Body of pancreas (tissue), 4 donors: Measurements from ENCODE around the gene DYDC2.

Source experiments
- POLR2A ChIP-seq, 3 donors: fragments of 450-650 bp; IDR thresholded peaks; one replicate each; pipeline ENCODE4 v1.6.1; 2016; ENCODE audit warnings: antibody characterized with exemption in 3 of 3, mild to moderate bottlenecking in 2 of 3
- TF ChIP-seq, protein P1 (sequence below), 7 experiments: fragments of 450-650 bp in 4 of 7; fragments of 200-600 bp in 3 of 7; sonication (generic) in 3 of 7; IDR thresholded peaks; one replicate each; pipeline ENCODE4 v1.5.1; 2016 to 2019; ENCODE audit warnings: antibody characterized with exemption in 7 of 7

DNA sequence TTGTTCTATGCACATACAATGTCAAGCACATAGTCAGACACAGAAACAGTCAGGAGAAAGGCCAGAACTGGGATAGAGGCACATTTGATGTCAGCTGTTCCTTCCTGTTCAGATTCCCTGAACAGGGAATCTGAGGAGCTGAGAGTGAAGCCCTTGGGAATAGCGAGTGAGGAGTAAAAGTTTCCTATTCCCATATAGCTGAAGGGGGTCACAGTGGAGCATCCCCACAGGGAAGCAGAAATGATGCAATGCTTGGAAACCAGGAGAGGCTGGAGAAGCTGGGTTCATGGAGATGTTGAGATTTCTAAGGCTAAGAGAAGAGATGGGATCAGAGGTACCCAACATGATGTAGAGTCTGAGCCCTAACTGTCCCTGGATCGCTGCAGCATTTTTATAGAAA is 40.4 kb downstream of the DYDC2 start:
- TF ChIP-seq, protein P1, sequence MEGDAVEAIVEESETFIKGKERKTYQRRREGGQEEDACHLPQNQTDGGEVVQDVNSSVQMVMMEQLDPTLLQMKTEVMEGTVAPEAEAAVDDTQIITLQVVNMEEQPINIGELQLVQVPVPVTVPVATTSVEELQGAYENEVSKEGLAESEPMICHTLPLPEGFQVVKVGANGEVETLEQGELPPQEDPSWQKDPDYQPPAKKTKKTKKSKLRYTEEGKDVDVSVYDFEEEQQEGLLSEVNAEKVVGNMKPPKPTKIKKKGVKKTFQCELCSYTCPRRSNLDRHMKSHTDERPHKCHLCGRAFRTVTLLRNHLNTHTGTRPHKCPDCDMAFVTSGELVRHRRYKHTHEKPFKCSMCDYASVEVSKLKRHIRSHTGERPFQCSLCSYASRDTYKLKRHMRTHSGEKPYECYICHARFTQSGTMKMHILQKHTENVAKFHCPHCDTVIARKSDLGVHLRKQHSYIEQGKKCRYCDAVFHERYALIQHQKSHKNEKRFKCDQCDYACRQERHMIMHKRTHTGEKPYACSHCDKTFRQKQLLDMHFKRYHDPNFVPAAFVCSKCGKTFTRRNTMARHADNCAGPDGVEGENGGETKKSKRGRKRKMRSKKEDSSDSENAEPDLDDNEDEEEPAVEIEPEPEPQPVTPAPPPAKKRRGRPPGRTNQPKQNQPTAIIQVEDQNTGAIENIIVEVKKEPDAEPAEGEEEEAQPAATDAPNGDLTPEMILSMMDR (IDR thresholded peaks at IDR 0.05) = no peak
- TF ChIP-seq POLR2A (IDR thresholded peaks at IDR 0.05) = no peak
